ENCODE data around the gene TMEM9B. TPM values are rescaled to one million over a fixed set of nuclear protein-coding genes. Genes with fewer than 3 reads are reported as not detected.

TMEM9B gene
- polyA plus RNA-seq, 1 of the 3 experiments (the other 2 are of a cell fraction) = 21.8 TPM

DNA sequence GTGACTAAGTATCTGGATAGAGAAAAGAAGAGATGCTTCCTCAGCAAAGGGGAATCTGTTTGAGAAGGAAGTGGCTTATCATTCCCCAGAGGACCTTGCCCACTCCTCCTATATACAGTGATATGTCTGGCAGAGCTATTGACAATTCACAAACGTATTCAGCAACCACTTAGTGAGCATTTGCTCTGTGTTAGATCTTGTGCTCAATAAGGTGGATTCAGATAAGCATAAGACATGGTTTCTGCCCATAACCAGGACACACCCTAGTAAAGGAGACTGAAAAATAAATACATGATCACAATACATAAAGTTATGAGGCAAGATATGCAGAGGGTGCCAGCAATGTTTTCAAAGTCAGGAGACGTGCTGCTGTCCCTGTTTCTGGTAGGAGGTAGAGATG, 1.4 kb downstream of the TMEM9B start:
- H3K27ac ChIP-seq (ENCODE audit: low read depth in 2 of 2, low read length in 1 of 2) = no peak overlapping the region
- H3K36me3 ChIP-seq (replicated peaks in 1 of 2; ENCODE audit: control insufficient read depth in 1 of 2, insufficient read depth in 2 of 2, low read length in 1 of 2) = peaks cover 0 to 3% of the 10 kb centered on the region in 2 experiments
- 45% methylated on average over 2 of the region's 2 CpGs for WGBS (ENCODE audit: low lambda C conversion rate)
- H3F3A ChIP-seq (replicated peaks; ENCODE audit: insufficient read depth) = peaks cover 5% of the 10 kb centered on the region
- DNase-seq = no peak
- peak overlapping the region; percentile 96 for H3K4me2 ChIP-seq
- H3K9ac ChIP-seq = peak overlapping the region; percentile 82; the same call in 1 of the 2 replicates
- H3K4me3 ChIP-seq (ENCODE audit: low read depth in 2 of 2, low read length in 1 of 2) = peak overlapping the region in 1 of 2 experiments; percentile 68; a peak in 2 of 4 replicates
- TF ChIP-seq RXRA (IDR thresholded peaks at IDR 0.05; ENCODE audit: borderline replicate concordance, low read depth) = no peak
- TF ChIP-seq MXI1 (IDR thresholded peaks at IDR 0.05; ENCODE audit: low read depth, low read length) = no peak
- TF ChIP-seq, protein P1, sequence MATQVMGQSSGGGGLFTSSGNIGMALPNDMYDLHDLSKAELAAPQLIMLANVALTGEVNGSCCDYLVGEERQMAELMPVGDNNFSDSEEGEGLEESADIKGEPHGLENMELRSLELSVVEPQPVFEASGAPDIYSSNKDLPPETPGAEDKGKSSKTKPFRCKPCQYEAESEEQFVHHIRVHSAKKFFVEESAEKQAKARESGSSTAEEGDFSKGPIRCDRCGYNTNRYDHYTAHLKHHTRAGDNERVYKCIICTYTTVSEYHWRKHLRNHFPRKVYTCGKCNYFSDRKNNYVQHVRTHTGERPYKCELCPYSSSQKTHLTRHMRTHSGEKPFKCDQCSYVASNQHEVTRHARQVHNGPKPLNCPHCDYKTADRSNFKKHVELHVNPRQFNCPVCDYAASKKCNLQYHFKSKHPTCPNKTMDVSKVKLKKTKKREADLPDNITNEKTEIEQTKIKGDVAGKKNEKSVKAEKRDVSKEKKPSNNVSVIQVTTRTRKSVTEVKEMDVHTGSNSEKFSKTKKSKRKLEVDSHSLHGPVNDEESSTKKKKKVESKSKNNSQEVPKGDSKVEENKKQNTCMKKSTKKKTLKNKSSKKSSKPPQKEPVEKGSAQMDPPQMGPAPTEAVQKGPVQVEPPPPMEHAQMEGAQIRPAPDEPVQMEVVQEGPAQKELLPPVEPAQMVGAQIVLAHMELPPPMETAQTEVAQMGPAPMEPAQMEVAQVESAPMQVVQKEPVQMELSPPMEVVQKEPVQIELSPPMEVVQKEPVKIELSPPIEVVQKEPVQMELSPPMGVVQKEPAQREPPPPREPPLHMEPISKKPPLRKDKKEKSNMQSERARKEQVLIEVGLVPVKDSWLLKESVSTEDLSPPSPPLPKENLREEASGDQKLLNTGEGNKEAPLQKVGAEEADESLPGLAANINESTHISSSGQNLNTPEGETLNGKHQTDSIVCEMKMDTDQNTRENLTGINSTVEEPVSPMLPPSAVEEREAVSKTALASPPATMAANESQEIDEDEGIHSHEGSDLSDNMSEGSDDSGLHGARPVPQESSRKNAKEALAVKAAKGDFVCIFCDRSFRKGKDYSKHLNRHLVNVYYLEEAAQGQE (IDR thresholded peaks at IDR 0.05; ENCODE audit: low read depth, low read length) = no peak
- TF ChIP-seq EP300 (IDR thresholded peaks at IDR 0.05; ENCODE audit: borderline replicate concordance in 1 of 2, low read depth in 1 of 2, low read length in 1 of 2) = no peak
- TF ChIP-seq FOXM1 (IDR thresholded peaks at IDR 0.05; ENCODE audit: low read depth) = no peak
- no peak for TF ChIP-seq RFX5 (IDR thresholded peaks at IDR 0.05; ENCODE audit: low read length)
- no peak for TF ChIP-seq EZH2phosphoT487 (IDR thresholded peaks at IDR 0.05; ENCODE audit: borderline replicate concordance, low read depth)
- no peak for TF ChIP-seq TAF1 (IDR thresholded peaks at IDR 0.05; ENCODE audit: borderline replicate concordance, low read depth, low read length)
- TF ChIP-seq, protein P2, sequence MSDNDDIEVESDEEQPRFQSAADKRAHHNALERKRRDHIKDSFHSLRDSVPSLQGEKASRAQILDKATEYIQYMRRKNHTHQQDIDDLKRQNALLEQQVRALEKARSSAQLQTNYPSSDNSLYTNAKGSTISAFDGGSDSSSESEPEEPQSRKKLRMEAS (IDR thresholded peaks at IDR 0.05; ENCODE audit: low read depth) = no peak
- TF ChIP-seq POLR2AphosphoS5 (IDR thresholded peaks at IDR 0.05; ENCODE audit: low read depth, low read length) = no peak
- no peak for TF ChIP-seq TEAD4 (IDR thresholded peaks at IDR 0.05; ENCODE audit: borderline replicate concordance, insufficient read depth)
- TF ChIP-seq, protein P3, sequence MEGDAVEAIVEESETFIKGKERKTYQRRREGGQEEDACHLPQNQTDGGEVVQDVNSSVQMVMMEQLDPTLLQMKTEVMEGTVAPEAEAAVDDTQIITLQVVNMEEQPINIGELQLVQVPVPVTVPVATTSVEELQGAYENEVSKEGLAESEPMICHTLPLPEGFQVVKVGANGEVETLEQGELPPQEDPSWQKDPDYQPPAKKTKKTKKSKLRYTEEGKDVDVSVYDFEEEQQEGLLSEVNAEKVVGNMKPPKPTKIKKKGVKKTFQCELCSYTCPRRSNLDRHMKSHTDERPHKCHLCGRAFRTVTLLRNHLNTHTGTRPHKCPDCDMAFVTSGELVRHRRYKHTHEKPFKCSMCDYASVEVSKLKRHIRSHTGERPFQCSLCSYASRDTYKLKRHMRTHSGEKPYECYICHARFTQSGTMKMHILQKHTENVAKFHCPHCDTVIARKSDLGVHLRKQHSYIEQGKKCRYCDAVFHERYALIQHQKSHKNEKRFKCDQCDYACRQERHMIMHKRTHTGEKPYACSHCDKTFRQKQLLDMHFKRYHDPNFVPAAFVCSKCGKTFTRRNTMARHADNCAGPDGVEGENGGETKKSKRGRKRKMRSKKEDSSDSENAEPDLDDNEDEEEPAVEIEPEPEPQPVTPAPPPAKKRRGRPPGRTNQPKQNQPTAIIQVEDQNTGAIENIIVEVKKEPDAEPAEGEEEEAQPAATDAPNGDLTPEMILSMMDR (IDR thresholded peaks at IDR 0.05) = no peak
- TF ChIP-seq YY1 (IDR thresholded peaks at IDR 0.05; ENCODE audit: low read depth) = no peak
- TF ChIP-seq FOSL2 (IDR thresholded peaks at IDR 0.05; ENCODE audit: borderline replicate concordance, low read depth) = no peak
- TF ChIP-seq, protein P4, sequence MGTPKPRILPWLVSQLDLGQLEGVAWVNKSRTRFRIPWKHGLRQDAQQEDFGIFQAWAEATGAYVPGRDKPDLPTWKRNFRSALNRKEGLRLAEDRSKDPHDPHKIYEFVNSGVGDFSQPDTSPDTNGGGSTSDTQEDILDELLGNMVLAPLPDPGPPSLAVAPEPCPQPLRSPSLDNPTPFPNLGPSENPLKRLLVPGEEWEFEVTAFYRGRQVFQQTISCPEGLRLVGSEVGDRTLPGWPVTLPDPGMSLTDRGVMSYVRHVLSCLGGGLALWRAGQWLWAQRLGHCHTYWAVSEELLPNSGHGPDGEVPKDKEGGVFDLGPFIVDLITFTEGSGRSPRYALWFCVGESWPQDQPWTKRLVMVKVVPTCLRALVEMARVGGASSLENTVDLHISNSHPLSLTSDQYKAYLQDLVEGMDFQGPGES (IDR thresholded peaks at IDR 0.05; ENCODE audit: low read depth, low read length) = no peak
- ChIA-PET CTCF (interaction anchor here (1.3 to 3.0 kb wide), 3 partner anchors 48 to 53 kb away, joined by 3 to 21 read pairs (median 6); partner anchors contain the start of gene AKIP1), POLR2A (no interaction called here)
- H3K9me3 ChIP-seq = no peaks in the 10 kb centered on the region
- no peaks in the 10 kb centered on the region for H4K20me1 ChIP-seq (ENCODE audit: insufficient read depth)
- no peaks in the 10 kb centered on the region for H3K27me3 ChIP-seq (ENCODE audit: insufficient read depth)
- no peaks in the 10 kb centered on the region for H3K9me2 ChIP-seq
- H3K79me2 ChIP-seq (ENCODE audit: insufficient read depth) = peaks cover 64% of the 10 kb centered on the region
- no peak overlapping the region for H2AFZ ChIP-seq (ENCODE audit: low read depth)
- H3K4me1 ChIP-seq (ENCODE audit: control insufficient read depth in 1 of 2, insufficient read depth in 2 of 2, low read depth in 1 of 2, low read length in 1 of 2) = peaks cover 12 to 13% of the 10 kb centered on the region in 2 experiments; a peak in 3 of 4 replicates
